Thoracic aorta (tissue), 2 donors: ENCODE data around the gene TRIM42. TPM values are rescaled to one million over a fixed set of nuclear protein-coding genes. Genes with fewer than 3 reads are reported as not detected.

ENCODE experiments used
- ATAC-seq: fragments of 150-250 bp; one replicate; pipeline ENCODE4 v1.8.0; 2017; ENCODE audit warnings: low read depth; ENCODE audit not compliant: insufficient number of reproducible peaks, low FRiP score
- DNase-seq: peaks from one replicate; pipeline ENCODE4 v3.0.0-alpha.2; 2020; ENCODE audit warnings: low spot score
- H3K27ac ChIP-seq, 2 donors: fragments of 200-600 bp; sonication (generic); 1 replicate in 1 of 2; 2 replicates in 1 of 2; pipeline ENCODE4 v1.5.1; 2016; ENCODE audit warnings: mild to moderate bottlenecking in 2 of 2, moderate library complexity in 2 of 2
- H3K27me3 ChIP-seq: fragments of 200-600 bp; sonication (generic); replicated peaks from 2 replicates; pipeline ENCODE4 v1.6.0; 2016; ENCODE audit warnings: mild to moderate bottlenecking; ENCODE audit not compliant: insufficient read depth
- H3K36me3 ChIP-seq: fragments of 200-600 bp; sonication (generic); one replicate; pipeline ENCODE4 v1.5.1; 2016
- H3K4me1 ChIP-seq, 2 donors: fragments of 200-600 bp; sonication (generic); 1 replicate in 1 of 2; 2 replicates in 1 of 2; pipeline versions ENCODE4 v1.5.1 to v1.6.0; 2016; ENCODE audit warnings: low read depth in 2 of 2, mild to moderate bottlenecking in 1 of 2; ENCODE audit not compliant: control insufficient read depth in 1 of 2
- H3K4me3 ChIP-seq: fragments of 200-600 bp; sonication (generic); 2 replicates; pipeline ENCODE4 v1.5.1; 2016; ENCODE audit warnings: mild to moderate bottlenecking
- H3K9me3 ChIP-seq: fragments of 200-600 bp; sonication (generic); 2 replicates; pipeline ENCODE4 v1.5.1; 2016
- CTCF ChIP-seq: fragments of 200-600 bp; sonication (generic); IDR thresholded peaks from one replicate; pipeline ENCODE4 v1.5.1; 2019; ENCODE audit warnings: antibody characterized with exemption
- total RNA-seq, 2 donors: library from RNA; depleted of rRNA; stranded (reverse); fragments of >200 nt; gene quantifications; one replicate each; pipeline versions ENCODE4 v1.1.0 to v1.2.3, GENCODE V29; 2016

The TRIM42 gene
- total RNA-seq, 2 donors from 2014 or later = not detected

- Histone ChIP-seq H3K4me1 (peaks cover 0 to 3% of the 10 kb centered on the region in 2 donors), H3K9me3 (no peaks in the 10 kb centered on the region), H3K27ac (no peak overlapping the region), H3K4me3 (no peak overlapping the region), H3K36me3 (no peaks in the 10 kb centered on the region), H3K27me3 (no peaks in the 10 kb centered on the region)
- ATAC-seq (no peak), DNase-seq (no peak)
- no peak for TF ChIP-seq CTCF
These were observed 37.2 kb downstream of the TRIM42 start for GRCh38 chr3:140715035-140715434.

- no peak overlapping the region for H3K27ac ChIP-seq
- H3K27me3 ChIP-seq = no peaks in the 10 kb centered on the region
- no peaks in the 10 kb centered on the region for H3K9me3 ChIP-seq
- H3K4me3 ChIP-seq = no peak overlapping the region
- peaks cover 0 to 3% of the 10 kb centered on the region in 2 donors for H3K4me1 ChIP-seq
- TF ChIP-seq CTCF = no peak
- H3K36me3 ChIP-seq = no peaks in the 10 kb centered on the region
- ATAC-seq (no peak), DNase-seq (no peak)
These were observed 40.1 kb downstream of the TRIM42 start for GRCh38 chr3:140717921-140718320.

GRCh38 chr3:140719841-140720614 is 42.2 kb downstream of the TRIM42 start:
- H3K4me3 ChIP-seq = no peak overlapping the region
- peak overlapping the region in 1 of 2 donors; percentile 21 for H3K27ac ChIP-seq
- H3K27me3 ChIP-seq = no peaks in the 10 kb centered on the region
- H3K36me3 ChIP-seq = no peaks in the 10 kb centered on the region
- peaks cover 0 to 3% of the 10 kb centered on the region in 2 donors for H3K4me1 ChIP-seq
- no peak for DNase-seq
- no peak for TF ChIP-seq CTCF
- no peaks in the 10 kb centered on the region for H3K9me3 ChIP-seq
- ATAC-seq = no peak

- Histone ChIP-seq H3K27ac (no peak overlapping the region), H3K27me3 (no peaks in the 10 kb centered on the region), H3K9me3 (no peaks in the 10 kb centered on the region), H3K36me3 (no peaks in the 10 kb centered on the region), H3K4me3 (no peak overlapping the region), H3K4me1 (peaks cover 0 to 3% of the 10 kb centered on the region in 2 donors)
- TF ChIP-seq CTCF = no peak
- ATAC-seq (no peak), DNase-seq (no peak)
These were observed 45.7 kb downstream of the TRIM42 start for GRCh38 chr3:140723576-140723975.

GRCh38 chr3:140724856-140725812 is 47.3 kb downstream of the TRIM42 start:
- no peaks in the 10 kb centered on the region for H3K9me3 ChIP-seq
- H3K4me1 ChIP-seq = no peaks in the 10 kb centered on the region
- DNase-seq = no peak
- no peak for TF ChIP-seq CTCF
- H3K27me3 ChIP-seq = no peaks in the 10 kb centered on the region
- no peak for ATAC-seq
- no peak overlapping the region for H3K27ac ChIP-seq
- H3K36me3 ChIP-seq = no peaks in the 10 kb centered on the region
- no peak overlapping the region for H3K4me3 ChIP-seq
